Endodermal cell (in vitro differentiated cells): ENCODE measurements around the gene NKAIN1. TPM values are rescaled to one million over a fixed set of nuclear protein-coding genes. Genes with fewer than 3 reads are reported as not detected.

Source experiments
- DNase-seq: peaks from one replicate; pipeline ENCODE4 v3.0.0-alpha.2; 2017
- H3K27ac ChIP-seq: 2 replicates; pipeline ENCODE4 v1.5.1; 2013; ENCODE audit warnings: mild to moderate bottlenecking, low read depth, low read length, moderate library complexity
- H3K27me3 ChIP-seq: 2 replicates; pipeline ENCODE4 v1.6.1; 2013; ENCODE audit warnings: mild to moderate bottlenecking, low read length, moderate library complexity; ENCODE audit not compliant: insufficient read depth, control insufficient read depth, poor library complexity, severe bottlenecking
- H3K36me3 ChIP-seq: 2 replicates; pipeline ENCODE4 v1.7.0; 2013; ENCODE audit warnings: mild to moderate bottlenecking, low read length, moderate library complexity; ENCODE audit not compliant: control insufficient read depth, insufficient read depth
- H3K4me1 ChIP-seq: one replicate; pipeline ENCODE4 v1.7.0; 2013; ENCODE audit warnings: low read length; ENCODE audit not compliant: control insufficient read depth, insufficient read depth
- H3K4me3 ChIP-seq: 2 replicates; pipeline ENCODE4 v1.5.1; 2013; ENCODE audit warnings: mild to moderate bottlenecking, low read length, moderate library complexity
- H3K9ac ChIP-seq: 2 replicates; pipeline ENCODE4 v1.6.1; 2013; ENCODE audit warnings: mild to moderate bottlenecking, low read length, moderate library complexity; ENCODE audit not compliant: poor library complexity, severe bottlenecking; ENCODE audit errors: extremely low read depth
- H3K9me3 ChIP-seq: 2 replicates; pipeline ENCODE4 v1.6.1; 2013; ENCODE audit warnings: mild to moderate bottlenecking, low read length, moderate library complexity; ENCODE audit not compliant: control insufficient read depth
- H3K27ac Mint-ChIP-seq: 2 replicates; pipeline ENCODE4 v1.8.0; 2020; ENCODE audit warnings: mixed read lengths
- H3K27me3 Mint-ChIP-seq: 2 replicates; pipeline ENCODE4 v1.8.0; 2021; ENCODE audit warnings: mild to moderate bottlenecking, mixed read lengths; ENCODE audit not compliant: insufficient read depth
- H3K36me3 Mint-ChIP-seq: 2 replicates; pipeline ENCODE4 v1.8.0; 2020; ENCODE audit warnings: low read depth, mixed read lengths
- H3K4me1 Mint-ChIP-seq: 2 replicates; pipeline ENCODE4 v1.8.0; 2020; ENCODE audit warnings: mixed read lengths
- H3K4me3 Mint-ChIP-seq: 2 replicates; pipeline ENCODE4 v1.8.0; 2020; ENCODE audit warnings: mild to moderate bottlenecking, moderate library complexity, mixed read lengths
- H3K9me3 Mint-ChIP-seq: 2 replicates; pipeline ENCODE4 v1.8.0; 2020; ENCODE audit warnings: mild to moderate bottlenecking, mixed read lengths
- WGBS, 2 experiments: methylation state at CpG; one replicate each; pipeline versions ENCODE4 v1.1.5 to v1.1.7; 2013; ENCODE audit warnings: missing lambda C conversion rate in 2 of 2, mixed read lengths in 1 of 2; ENCODE audit not compliant: insufficient coverage in 1 of 2, insufficient read length in 1 of 2; 5-methylcytosine and 5-hydroxymethylcytosine counted together
- total RNA-seq, 2 donors: library from RNA; stranded (reverse); fragmentation: NEBNext Ultra II Directional in 1 of 2; extraction: Animal tissue kit (Norgen Biotek cat#: 25700) in 1 of 2; gene quantifications; 2 replicates in 1 of 2; 3 replicates in 1 of 2; pipeline ENCODE4 v1.2.1, GENCODE V29; 2021
- TF ChIP-seq, protein P1 (sequence below): fragments of 200-600 bp; sonication (generic); conservative IDR thresholded peaks from 2 replicates; pipeline ENCODE4 v1.5.0; 2021; ENCODE audit warnings: antibody characterized with exemption, mild to moderate bottlenecking

Gene NKAIN1
- total RNA-seq, 2 donors from 2014 or later = 7.0 to 13.2 TPM

DNA sequence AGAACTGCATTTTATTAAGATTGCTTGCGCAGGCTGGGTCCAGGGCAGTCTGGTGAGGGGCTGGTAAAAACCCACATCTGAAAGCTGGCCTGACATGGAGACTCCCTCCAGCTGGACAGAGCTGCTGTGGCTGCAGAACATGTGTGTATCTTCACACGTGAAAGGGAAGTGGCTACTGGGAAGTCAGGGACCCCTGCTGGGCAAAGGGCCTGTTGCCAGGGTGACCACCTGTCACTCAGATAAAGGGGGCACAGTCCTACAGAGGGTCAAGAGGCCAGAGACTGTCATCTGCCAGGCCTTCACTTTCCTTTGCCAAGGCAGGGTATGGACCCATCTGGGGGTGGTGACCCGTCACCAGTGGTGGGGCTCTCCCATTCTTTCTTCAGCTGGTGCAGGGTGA is 17.5 kb downstream of the NKAIN1 start:
- no peak overlapping the region for H3K9ac ChIP-seq
- no peaks in the 10 kb centered on the region for H3K36me3 ChIP-seq
- H3K27ac Mint-ChIP-seq = no peak overlapping the region
- H3K9me3 ChIP-seq = no peaks in the 10 kb centered on the region
- TF ChIP-seq, protein P1, sequence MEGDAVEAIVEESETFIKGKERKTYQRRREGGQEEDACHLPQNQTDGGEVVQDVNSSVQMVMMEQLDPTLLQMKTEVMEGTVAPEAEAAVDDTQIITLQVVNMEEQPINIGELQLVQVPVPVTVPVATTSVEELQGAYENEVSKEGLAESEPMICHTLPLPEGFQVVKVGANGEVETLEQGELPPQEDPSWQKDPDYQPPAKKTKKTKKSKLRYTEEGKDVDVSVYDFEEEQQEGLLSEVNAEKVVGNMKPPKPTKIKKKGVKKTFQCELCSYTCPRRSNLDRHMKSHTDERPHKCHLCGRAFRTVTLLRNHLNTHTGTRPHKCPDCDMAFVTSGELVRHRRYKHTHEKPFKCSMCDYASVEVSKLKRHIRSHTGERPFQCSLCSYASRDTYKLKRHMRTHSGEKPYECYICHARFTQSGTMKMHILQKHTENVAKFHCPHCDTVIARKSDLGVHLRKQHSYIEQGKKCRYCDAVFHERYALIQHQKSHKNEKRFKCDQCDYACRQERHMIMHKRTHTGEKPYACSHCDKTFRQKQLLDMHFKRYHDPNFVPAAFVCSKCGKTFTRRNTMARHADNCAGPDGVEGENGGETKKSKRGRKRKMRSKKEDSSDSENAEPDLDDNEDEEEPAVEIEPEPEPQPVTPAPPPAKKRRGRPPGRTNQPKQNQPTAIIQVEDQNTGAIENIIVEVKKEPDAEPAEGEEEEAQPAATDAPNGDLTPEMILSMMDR = no peak
- no peak overlapping the region for H3K4me3 Mint-ChIP-seq
- H3K9me3 Mint-ChIP-seq = no peaks in the 10 kb centered on the region
- no peak overlapping the region for H3K4me3 ChIP-seq
- WGBS, 2 experiments = 74 to 89% methylated on average over 2 to 3 of the region's 3 CpGs
- no peaks in the 10 kb centered on the region for H3K27me3 ChIP-seq
- H3K27ac ChIP-seq = no peak overlapping the region
- H3K4me1 ChIP-seq = no peaks in the 10 kb centered on the region
- H3K4me1 Mint-ChIP-seq = no peaks in the 10 kb centered on the region
- H3K36me3 Mint-ChIP-seq = no peaks in the 10 kb centered on the region
- DNase-seq = no peak
- H3K27me3 Mint-ChIP-seq = no peaks in the 10 kb centered on the region

DNA sequence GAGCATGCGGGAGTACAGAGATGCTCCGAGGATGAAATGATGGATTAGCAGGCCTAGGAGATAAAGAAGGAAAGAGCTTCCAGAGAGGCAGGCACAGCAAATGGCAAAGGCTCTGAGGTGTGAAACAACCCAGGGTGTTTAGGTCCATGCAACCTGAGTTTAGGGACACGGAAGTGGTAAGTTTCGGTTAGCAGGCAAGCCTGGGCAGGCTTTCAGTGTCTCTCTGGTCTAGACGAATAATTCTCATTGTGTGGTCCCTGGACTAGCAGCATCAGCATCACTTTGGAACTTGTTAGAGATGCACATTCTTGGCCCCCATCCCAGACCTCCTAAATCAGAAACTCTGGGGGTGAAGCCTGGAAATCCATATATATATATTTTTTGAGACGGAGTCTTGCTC is 18.6 kb downstream of the NKAIN1 start:
- H3K9me3 Mint-ChIP-seq = no peaks in the 10 kb centered on the region

DNA sequence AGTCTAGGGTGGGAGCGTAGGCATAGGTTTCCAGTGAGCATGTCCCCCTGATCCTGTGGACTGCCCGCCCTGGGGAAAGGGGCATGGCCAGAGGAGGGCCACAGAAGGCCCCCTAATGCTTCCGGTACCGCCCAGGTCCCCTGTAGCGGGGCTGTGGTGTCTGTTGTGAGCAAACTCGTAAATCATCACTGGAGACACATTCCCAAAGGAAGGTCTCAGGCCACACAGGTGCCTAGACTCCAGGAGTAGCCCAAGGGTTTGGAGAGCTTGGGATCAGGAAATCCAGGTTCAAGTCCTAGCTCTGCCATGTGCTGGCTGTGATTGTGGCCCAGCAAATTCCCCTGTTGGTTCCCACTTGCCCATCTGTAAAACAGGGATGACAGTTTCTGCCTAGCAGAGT is 20.2 kb downstream of the NKAIN1 start:
- Mint-ChIP-seq H3K27ac (no peak overlapping the region), H3K9me3 (no peaks in the 10 kb centered on the region), H3K27me3 (no peaks in the 10 kb centered on the region), H3K36me3 (no peaks in the 10 kb centered on the region), H3K4me3 (no peak overlapping the region), H3K4me1 (peaks cover 8% of the 10 kb centered on the region)
- no peaks in the 10 kb centered on the region for H3K36me3 ChIP-seq
- peaks cover 8% of the 10 kb centered on the region for H3K4me1 ChIP-seq
- no peak overlapping the region for H3K4me3 ChIP-seq
- H3K9ac ChIP-seq = no peak overlapping the region
- H3K9me3 ChIP-seq = no peaks in the 10 kb centered on the region
- 88 to 94% methylated on average over 2 to 6 of the region's 6 CpGs for WGBS, 2 experiments
- no peaks in the 10 kb centered on the region for H3K27me3 ChIP-seq
- DNase-seq = no peak
- H3K27ac ChIP-seq = peak overlapping the region; percentile 50
- TF ChIP-seq, protein P1 = no peak

More for the DNA sequence above, 18.6 kb downstream of the NKAIN1 start:
- Histone ChIP-seq H3K27ac (no peak overlapping the region), H3K4me1 (no peaks in the 10 kb centered on the region), H3K9ac (no peak overlapping the region), H3K4me3 (no peak overlapping the region), H3K27me3 (no peaks in the 10 kb centered on the region), H3K9me3 (no peaks in the 10 kb centered on the region), H3K36me3 (no peaks in the 10 kb centered on the region)
- Mint-ChIP-seq H3K4me3 (no peak overlapping the region), H3K4me1 (peaks cover 3% of the 10 kb centered on the region), H3K27ac (no peak overlapping the region), H3K36me3 (no peaks in the 10 kb centered on the region), H3K27me3 (no peaks in the 10 kb centered on the region)
- TF ChIP-seq, protein P1 = no peak
- DNase-seq = no peak
- 95% methylated on average over 6 of the region's 6 CpGs for WGBS, 2 experiments
